IPS-NIHi7 (cell line): ENCODE measurements around the gene ZFC3H1.
A peak's percentile ranks its signal among the peaks of the same experiment; 100 is the strongest.

ENCODE experiments used
- DNase-seq: peaks from one replicate; pipeline ENCODE4 v3.0.0; 2012; ENCODE audit warnings: mixed read lengths; ENCODE audit errors: extremely low spot score

The ZFC3H1 gene

GRCh38 chr12:71684081-71684480 lies 20.4 kb upstream of the ZFC3H1 start:
- DNase-seq = no peak

DNA sequence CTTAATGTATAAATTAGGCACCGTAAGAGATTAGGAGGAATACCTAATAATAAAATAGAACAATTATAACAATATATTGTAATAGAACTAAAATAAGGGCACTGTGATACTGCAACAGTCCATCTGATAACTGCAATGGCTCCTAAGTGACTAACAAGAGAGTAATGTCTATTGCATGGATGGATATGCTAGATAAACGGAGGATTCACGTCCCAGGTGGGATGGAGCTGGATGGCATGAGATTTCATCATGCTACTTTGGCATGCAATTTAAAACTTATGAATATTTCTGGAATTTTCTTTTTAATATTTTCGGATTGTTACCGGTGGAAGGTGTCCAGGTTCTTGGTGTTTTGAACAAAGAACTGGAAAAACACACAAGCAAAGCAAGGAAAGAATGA lies 20.0 kb upstream of the ZFC3H1 start:
- no peak for DNase-seq

DNA sequence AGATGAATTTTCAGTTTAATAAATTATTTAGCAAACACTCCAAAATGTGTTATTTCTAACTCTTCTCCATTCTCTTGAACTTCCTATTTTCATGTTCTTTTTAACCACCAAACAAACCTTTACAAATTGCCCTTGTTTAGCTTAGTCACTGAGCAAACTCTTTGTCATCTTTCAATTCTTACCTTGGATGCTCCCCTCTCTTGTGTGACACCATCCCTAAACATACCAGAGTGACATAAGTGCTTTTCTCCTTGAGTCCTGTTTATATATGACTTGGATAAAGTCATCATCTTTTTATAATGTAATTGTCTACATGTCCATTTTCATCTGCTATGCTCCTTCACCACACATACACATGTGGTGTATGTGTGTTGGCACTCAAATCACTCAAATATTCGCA lies 18.8 kb upstream of the ZFC3H1 start:
- DNase-seq = no peak

GRCh38 chr12:71671816-71672215 lies 8.2 kb upstream of the ZFC3H1 start:
- no peak for DNase-seq

GRCh38 chr12:71671311-71671710 lies 7.7 kb upstream of the ZFC3H1 start:
- DNase-seq = no peak

- DNase-seq = no peak
Observed at GRCh38 chr12:71666259-71666658, 2.6 kb upstream of the ZFC3H1 start.

- no peak for DNase-seq
Observed at GRCh38 chr12:71665090-71665463, 1.4 kb upstream of the ZFC3H1 start.

GRCh38 chr12:71664411-71665089 lies 902 bp upstream of the ZFC3H1 start:
- no peak for DNase-seq

GRCh38 chr12:71662849-71663560 lies 643 bp downstream of the ZFC3H1 start:
- DNase-seq = peak; percentile 28

DNA sequence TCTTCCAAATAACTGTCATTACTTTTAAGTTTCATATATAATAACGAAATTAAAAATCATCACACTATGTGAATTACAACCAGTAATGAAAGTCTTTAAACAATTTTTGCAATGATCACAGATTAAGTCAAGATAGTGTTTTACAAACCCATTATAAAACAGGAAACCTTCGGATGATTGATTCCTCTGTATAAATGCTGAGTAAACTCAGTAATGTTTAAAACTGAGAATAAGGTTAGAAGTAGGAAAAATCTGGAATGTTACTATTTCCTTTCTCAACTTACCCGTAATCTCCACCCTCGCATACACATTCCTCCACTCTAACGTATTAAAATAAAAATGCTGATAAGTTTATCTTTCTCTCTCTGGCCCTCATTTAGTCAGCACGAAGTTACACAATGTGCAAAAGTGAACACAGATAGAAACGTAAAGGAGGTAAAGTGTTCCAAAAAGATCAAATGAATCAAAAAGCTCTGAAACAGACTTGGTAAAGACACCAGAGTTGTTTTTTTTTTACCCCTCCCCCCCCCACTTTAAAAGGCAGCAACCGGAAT lies 1.6 kb downstream of the ZFC3H1 start:
- DNase-seq = no peak

GRCh38 chr12:71656740-71657139 lies 6.9 kb downstream of the ZFC3H1 start:
- no peak for DNase-seq

DNA sequence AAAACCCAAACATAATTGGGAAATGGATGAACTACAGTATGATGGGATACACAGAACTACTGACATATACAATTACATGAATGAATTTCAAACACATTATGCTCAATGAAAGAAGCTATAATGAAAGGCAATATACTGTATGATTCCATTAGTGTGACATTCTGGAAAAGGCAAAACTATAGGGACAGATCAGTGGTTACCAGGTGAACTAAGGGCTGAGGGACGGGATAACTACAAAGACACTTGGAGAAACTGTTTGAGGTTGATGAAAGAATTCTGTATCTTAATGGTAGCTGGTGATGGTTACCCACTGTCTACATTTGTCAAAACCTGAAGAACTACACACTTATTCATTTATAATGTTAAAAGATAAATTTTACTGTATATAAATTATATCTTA lies 7.7 kb downstream of the ZFC3H1 start:
- no peak for DNase-seq

GRCh38 chr12:71655495-71655894 lies 8.2 kb downstream of the ZFC3H1 start:
- no peak for DNase-seq

- DNase-seq = no peak
Observed at GRCh38 chr12:71654200-71654599, 9.4 kb downstream of the ZFC3H1 start.

DNA sequence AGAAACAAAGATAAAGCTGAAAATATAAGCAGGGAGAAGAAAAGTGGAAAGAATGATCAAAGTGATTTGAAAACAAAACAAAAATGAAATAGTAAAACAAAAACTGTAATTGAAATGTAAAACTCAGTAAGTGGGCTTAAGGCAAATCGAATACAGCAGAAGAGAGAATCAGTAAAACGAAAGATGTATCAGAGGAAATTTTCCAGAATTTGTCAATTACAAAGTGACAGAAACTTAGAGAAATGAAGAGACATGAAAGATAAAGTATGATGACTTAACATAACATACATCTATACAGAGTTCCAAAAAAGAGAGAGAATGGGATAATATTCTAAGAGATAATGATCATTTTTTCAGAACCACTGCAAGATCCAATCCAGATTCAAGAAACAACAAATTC lies 10.5 kb downstream of the ZFC3H1 start:
- DNase-seq = no peak

- no peak for DNase-seq
Observed at GRCh38 chr12:71652656-71653055, 11.0 kb downstream of the ZFC3H1 start.

GRCh38 chr12:71649401-71649800 lies 14.2 kb downstream of the ZFC3H1 start:
- no peak for DNase-seq

- DNase-seq = no peak
Observed at GRCh38 chr12:71648537-71648936, 15.1 kb downstream of the ZFC3H1 start.

GRCh38 chr12:71646512-71646911 lies 17.1 kb downstream of the ZFC3H1 start:
- DNase-seq = no peak

- no peak for DNase-seq
Observed at GRCh38 chr12:71645268-71645667, 18.4 kb downstream of the ZFC3H1 start.

DNA sequence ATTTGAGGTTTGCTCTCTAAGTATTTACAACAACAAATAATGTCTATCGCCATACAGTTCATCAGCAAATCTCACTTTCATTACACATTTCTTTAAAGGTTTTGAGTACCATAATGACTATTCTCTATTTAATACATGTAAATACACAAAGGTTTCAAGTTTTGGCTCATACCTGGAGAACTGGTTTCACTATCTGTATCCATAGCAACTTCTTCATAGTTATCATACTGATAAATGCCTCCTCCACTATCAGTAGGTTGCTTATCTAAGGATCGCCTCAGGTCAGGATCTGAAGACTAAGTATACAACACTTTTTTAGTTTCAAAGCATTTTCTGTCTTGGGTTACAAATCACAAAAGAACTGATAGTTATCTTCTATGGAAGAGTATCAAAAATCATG lies 21.4 kb downstream of the ZFC3H1 start:
- DNase-seq = no peak

- no peak for DNase-seq
Observed at GRCh38 chr12:71641390-71641789, 22.3 kb downstream of the ZFC3H1 start.

GRCh38 chr12:71640316-71640715 lies 23.3 kb downstream of the ZFC3H1 start:
- no peak for DNase-seq
